K562 (cell line): ENCODE results near the gene NBEA. TPM values are rescaled to one million over a fixed set of nuclear protein-coding genes. Genes with fewer than 3 reads are reported as not detected.

Experiments
- ATAC-seq: fragments of 200-7000 bp; cut with Tn5 transposase; 3 replicates; pipeline ENCODE4 v1.9.1; 2020; ENCODE audit warnings: moderate library complexity
- BruUV-seq: library from RNA; stranded (reverse); fragments of 400-500 nt; replicated peaks from 2 replicates; lab custom pipeline; 2021; lab: Mats Ljungman, UMichigan
- CTCF ChIA-PET: fragments of 300-600 bp; formaldehyde crosslinking; extraction: SDS; loops from one replicate; lab custom pipeline; 2021; ENCODE audit warnings: low intra/inter-chr PET ratio; lab: Yijun Ruan, JAX
- POLR2A ChIA-PET: fragments of 300-600, 350-650 bp; sonication (Branson Sonifier 250); formaldehyde crosslinking; extraction: SDS; loops from one replicate; lab custom pipeline; 2021; ENCODE audit warnings: antibody characterized with exemption, inconsistent platforms; lab: Yijun Ruan, JAX
- DNase-seq, 4 experiments: peaks; one replicate each; pipeline versions ENCODE4 v3.0.0 to v3.0.0-alpha.2; 2011 to 2018; ENCODE audit warnings: low spot score in 3 of 4, mixed read lengths in 3 of 4; ENCODE audit errors: extremely low read depth in 1 of 4
- FAIRE-seq: peaks from 2 replicates; lab custom pipeline; 2011; peaks lifted over from hg19 to GRCh38; lab: Jason Lieb, UNC
- H2AFZ ChIP-seq: 2 replicates; pipeline ENCODE4 v1.6.0; 2011; ENCODE audit warnings: low read depth, low read length, control low read depth, inconsistent platforms
- H3K27ac ChIP-seq: fragments of 200-600 bp; 3 replicates; pipeline ENCODE4 v1.8.0; 2011; ENCODE audit warnings: low read depth, mild to moderate bottlenecking, control low read depth, inconsistent platforms, low read length, moderate library complexity, mixed read lengths; ENCODE audit errors: extremely low read depth
- H3K27me3 ChIP-seq, 2 experiments: fragments of 300-600 bp in 1 of 2; 2 replicates in 1 of 2; 3 replicates in 1 of 2; pipeline versions ENCODE4 v1.6.0 to v1.8.0; 2011; ENCODE audit warnings: inconsistent platforms in 2 of 2, low read length in 2 of 2, mild to moderate bottlenecking in 1 of 2, mixed read lengths in 1 of 2, moderate library complexity in 1 of 2; ENCODE audit not compliant: control insufficient read depth in 2 of 2, insufficient read depth in 2 of 2
- H3K36me3 ChIP-seq: fragments of 300-600 bp; 3 replicates; pipeline ENCODE4 v1.8.0; 2011; ENCODE audit warnings: mild to moderate bottlenecking, low read length, inconsistent platforms; ENCODE audit not compliant: control insufficient read depth, insufficient read depth
- H3K4me1 ChIP-seq, 2 experiments: fragments of 200-600 bp in 1 of 2; replicated peaks in 1 of 2; 2 replicates in 1 of 2; 3 replicates in 1 of 2; pipeline versions ENCODE4 v1.5.1 to v1.8.0; 2011; ENCODE audit warnings: inconsistent platforms in 2 of 2, low read length in 2 of 2, mild to moderate bottlenecking in 1 of 2, mixed read lengths in 1 of 2, moderate library complexity in 1 of 2; ENCODE audit not compliant: control insufficient read depth in 2 of 2, insufficient read depth in 2 of 2
- H3K4me2 ChIP-seq: 2 replicates; pipeline ENCODE4 v1.6.1; 2011; ENCODE audit warnings: low read length, control low read depth, inconsistent platforms, mixed read lengths; ENCODE audit not compliant: insufficient read depth
- H3K4me3 ChIP-seq: fragments of 200-600 bp; sonication (generic), shearing (Covaris generic); 2 replicates; pipeline ENCODE4 v1.5.1; 2016; ENCODE audit warnings: control low read depth, inconsistent platforms
- H3K79me2 ChIP-seq: fragments of 200-600 bp; 3 replicates; pipeline ENCODE4 v1.8.0; 2011; ENCODE audit warnings: low read length, inconsistent platforms; ENCODE audit not compliant: control insufficient read depth, insufficient read depth
- H3K9ac ChIP-seq, 2 experiments: 2 replicates each; pipeline versions ENCODE4 v1.6.0 to v1.6.1; 2011; ENCODE audit warnings: low read depth in 2 of 2, low read length in 2 of 2, control low read depth in 1 of 2, inconsistent platforms in 1 of 2, mild to moderate bottlenecking in 1 of 2, mixed read lengths in 1 of 2; ENCODE audit not compliant: insufficient read depth in 1 of 2
- H3K9me1 ChIP-seq: one replicate; pipeline ENCODE4 v1.6.0; 2011; ENCODE audit warnings: inconsistent platforms, mild to moderate bottlenecking, low read length, moderate library complexity; ENCODE audit not compliant: control insufficient read depth, insufficient read depth
- H3K9me3 ChIP-seq: replicated peaks from 2 replicates; pipeline ENCODE4 v1.5.1; 2011; ENCODE audit warnings: low read depth, low read length, inconsistent platforms; ENCODE audit not compliant: control insufficient read depth, insufficient read depth
- H4K20me1 ChIP-seq: replicated peaks from 2 replicates; pipeline ENCODE4 v1.6.1; 2011; ENCODE audit warnings: low read length, inconsistent platforms, mixed read lengths; ENCODE audit not compliant: control insufficient read depth, insufficient read depth
- BRF1 ChIP-seq: IDR thresholded peaks from 3 replicates; pipeline ENCODE4 v1.6.1; 2011; ENCODE audit warnings: borderline replicate concordance, mild to moderate bottlenecking; ENCODE audit not compliant: insufficient read length; ENCODE audit errors: extremely low read depth
- CBX3 ChIP-seq, 2 experiments: IDR thresholded peaks; 1 replicate in 1 of 2; 2 replicates in 1 of 2; pipeline ENCODE4 v1.6.1; 2012; ENCODE audit warnings: inconsistent platforms in 2 of 2, low read length in 2 of 2, borderline replicate concordance in 1 of 2, control low read depth in 1 of 2
- MTA2 ChIP-seq: fragments of 450-650 bp; IDR thresholded peaks from 2 replicates; pipeline ENCODE4 v1.6.1; 2016; ENCODE audit warnings: low read depth
- RAD21 ChIP-seq, 2 experiments: fragments of 250-450 bp in 1 of 2; fragments of 450-650 bp in 1 of 2; sonication (Bioruptor Pico) in 1 of 2; formaldehyde crosslinking in 1 of 2; IDR thresholded peaks in 1 of 2; conservative IDR thresholded peaks in 1 of 2; 2 replicates each; pipeline versions ENCODE4 v1.4.0 to v1.8.0; 2020 to 2022; ENCODE audit warnings: mild to moderate bottlenecking in 2 of 2, moderate library complexity in 1 of 2
- SMAD2 ChIP-seq: fragments of 150-350 bp; IDR thresholded peaks from 2 replicates; pipeline ENCODE4 v1.6.1; 2014; ENCODE audit warnings: low read depth, mild to moderate bottlenecking, low read length
- SPI1 ChIP-seq: IDR thresholded peaks from 2 replicates; pipeline ENCODE4 v1.6.1; 2011; ENCODE audit warnings: low read depth, low read length, control low read depth, borderline replicate concordance
- TAF1 ChIP-seq: IDR thresholded peaks from 2 replicates; pipeline ENCODE4 v1.6.1; 2011; ENCODE audit warnings: mild to moderate bottlenecking, low read length, moderate library complexity; ENCODE audit not compliant: insufficient read depth, control insufficient read depth, severe bottlenecking; ENCODE audit errors: extremely low read depth
- ZNF197 ChIP-seq: fragments of 200-800 bp; sonication (Bioruptor generic); IDR thresholded peaks from 2 replicates; pipeline ENCODE4 v1.6.1; 2016; ENCODE audit warnings: low read depth, missing genetic modification characterization, missing compliant biosample characterization
- ZSCAN29 ChIP-seq: fragments of 450-650 bp; IDR thresholded peaks from 2 replicates; pipeline ENCODE4 v1.6.1; 2017
- WGBS: fragments of 100-300 bp; shearing (Covaris generic); methylation state at CpG from one replicate; pipeline ENCODE4 v1.1.6; 2016; ENCODE audit warnings: low coverage, mixed read lengths; ENCODE audit not compliant: insufficient coverage; ENCODE audit errors: missing lambda C conversion rate; 5-methylcytosine and 5-hydroxymethylcytosine counted together
- in situ Hi-C: fragments of 300-500 bp; cut with MboI; formaldehyde crosslinking; loops from 4 replicates; pipeline ENCODE4 v1.15.0; 2018; ENCODE audit warnings: inconsistent platforms, mixed read lengths
- intact Hi-C: fragments of 100-400 bp; cut with micrococcal nuclease; formaldehyde crosslinking; loops from 2 replicates; pipeline ENCODE4 v1.14.2; 2022
- polyA plus RNA-seq, 8 experiments: library from polyadenylated mRNA; depleted of rRNA in 4 of 8; stranded (reverse) in 5 of 8; unstranded in 3 of 8; fragments of >200 nt; fragmentation: Nextera tagmentation in 2 of 8; fragmentation: Illumina TruSeq in 1 of 8; extraction: Ambion mirVana in 2 of 8; extraction: Trizol in 1 of 8; gene quantifications; 2 replicates each; pipeline versions ENCODE4 v1.2.1 to v1.2.3, GENCODE V29; 2011 to 2014; ENCODE audit warnings: inconsistent platforms in 1 of 8, missing spikeins in 1 of 8
- total RNA-seq, 7 experiments: library from RNA; depleted of rRNA in 6 of 7; stranded (reverse); fragments of >200 nt in 6 of 7; fragmentation: Illumina TruSeq in 2 of 7; extraction: Trizol in 2 of 7; gene quantifications; 2 replicates each; pipeline versions ENCODE4 v1.2.1 to v1.2.3, GENCODE V29; 2011 to 2021; ENCODE audit warnings: low replicate concordance in 1 of 7
- TF ChIP-seq, protein P1 (sequence below), 2 experiments: fragments of 450-650 bp; IDR thresholded peaks; 2 replicates each; pipeline ENCODE4 v1.6.1; 2016; ENCODE audit warnings: mild to moderate bottlenecking in 2 of 2, borderline replicate concordance in 1 of 2, low read depth in 1 of 2, moderate library complexity in 1 of 2

Gene NBEA
- total and polyA plus RNA-seq, 9 of the 15 experiments (the other 6 are each of a cell fraction or from before 2014, with no cell fraction given): 0.03 to 0.94 (median 0.05) TPM; not detected in 2

DNA sequence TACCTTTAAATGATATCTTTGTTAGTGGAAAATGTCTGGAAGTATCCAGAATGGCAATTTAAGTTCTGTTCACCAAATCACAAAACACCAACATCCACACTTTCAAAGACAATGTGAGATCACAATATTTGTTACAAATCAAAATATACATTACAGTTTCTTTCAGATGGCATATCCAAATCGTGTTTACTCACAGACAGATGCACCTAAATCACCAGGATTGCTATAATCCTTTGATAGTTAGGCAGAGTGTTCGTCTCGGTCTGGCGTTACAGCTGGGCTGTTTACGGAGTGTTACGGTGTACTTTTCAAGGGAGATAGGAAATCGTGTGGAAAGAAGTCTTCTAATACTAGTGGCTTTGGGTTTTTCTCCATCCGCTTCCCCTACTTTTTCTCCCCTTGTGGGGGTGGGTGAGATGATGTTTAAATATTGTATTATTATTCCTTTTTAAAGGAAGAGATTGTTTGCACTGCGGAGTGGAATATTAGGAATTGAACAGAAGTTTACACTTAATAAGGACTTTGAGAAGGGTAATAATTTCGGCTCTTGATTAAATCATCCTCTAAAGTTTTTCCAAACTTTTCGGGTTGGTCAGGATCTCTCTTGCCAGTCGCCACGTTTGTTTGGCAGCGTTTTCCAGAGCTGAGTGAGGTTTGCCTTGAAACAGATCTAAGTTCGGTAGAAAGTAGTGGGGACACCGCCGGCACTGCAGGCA lies 532.6 kb downstream of the NBEA start (continued):
- TF ChIP-seq CBX3 (IDR thresholded peaks at IDR 0.05; ENCODE audit: borderline replicate concordance in 1 of 2, low read length in 2 of 2) (no peak), BRF1 (no peak), SMAD2 (no peak)

DNA sequence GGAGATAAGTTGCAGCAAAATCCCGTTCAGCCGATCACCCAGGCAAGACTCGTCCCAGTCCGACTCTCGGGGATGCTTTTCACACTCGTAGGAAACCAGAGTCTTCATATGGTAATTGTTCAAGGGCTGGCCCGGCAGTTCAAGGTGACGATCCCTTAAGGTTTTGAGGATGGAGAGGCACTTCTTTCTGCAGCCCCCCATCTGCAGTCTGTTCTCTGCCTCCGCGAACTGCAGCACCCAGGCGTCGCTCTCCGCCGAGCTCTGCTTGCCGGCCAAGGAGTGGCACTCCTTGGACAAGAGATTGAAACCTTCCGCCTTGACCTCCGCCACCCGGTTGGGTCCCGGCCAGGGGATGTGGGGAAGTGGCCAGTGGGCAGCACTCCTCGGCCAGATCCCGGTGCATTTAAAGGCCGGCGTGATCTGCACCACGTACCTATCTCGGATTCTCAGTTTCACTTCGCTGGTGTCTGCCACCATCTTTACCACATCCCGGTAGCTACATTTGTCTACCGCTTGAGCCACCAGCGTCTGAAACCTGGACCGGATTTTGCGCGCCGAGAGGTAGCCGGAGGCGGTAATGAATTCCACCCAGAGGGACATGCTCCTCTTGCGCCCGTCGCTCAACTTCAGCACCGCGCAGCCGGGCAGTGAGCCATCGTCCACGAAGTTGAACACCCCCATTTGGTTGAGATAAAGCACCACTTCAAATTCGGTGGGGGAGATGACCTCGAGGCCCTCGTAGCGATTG lies 533.3 kb downstream of the NBEA start:
- no peaks in the 10 kb centered on the region for H3K79me2 ChIP-seq
- no TSS peak for BruUV-seq
- intact Hi-C loops: no loop called here
- no peak for FAIRE-seq
- ATAC-seq: no peak
- no peak overlapping the region for H3K27ac ChIP-seq
- H3K4me2 ChIP-seq: no peak overlapping the region
- peaks cover 0 to 8% of the 10 kb centered on the region in 2 experiments; a peak in 2 of 5 replicates for H3K27me3 ChIP-seq
- no peak overlapping the region for H3K4me3 ChIP-seq
- DNase-seq: no peak
- H3K4me1 ChIP-seq: no peaks in the 10 kb centered on the region
- TF ChIP-seq, protein P1, sequence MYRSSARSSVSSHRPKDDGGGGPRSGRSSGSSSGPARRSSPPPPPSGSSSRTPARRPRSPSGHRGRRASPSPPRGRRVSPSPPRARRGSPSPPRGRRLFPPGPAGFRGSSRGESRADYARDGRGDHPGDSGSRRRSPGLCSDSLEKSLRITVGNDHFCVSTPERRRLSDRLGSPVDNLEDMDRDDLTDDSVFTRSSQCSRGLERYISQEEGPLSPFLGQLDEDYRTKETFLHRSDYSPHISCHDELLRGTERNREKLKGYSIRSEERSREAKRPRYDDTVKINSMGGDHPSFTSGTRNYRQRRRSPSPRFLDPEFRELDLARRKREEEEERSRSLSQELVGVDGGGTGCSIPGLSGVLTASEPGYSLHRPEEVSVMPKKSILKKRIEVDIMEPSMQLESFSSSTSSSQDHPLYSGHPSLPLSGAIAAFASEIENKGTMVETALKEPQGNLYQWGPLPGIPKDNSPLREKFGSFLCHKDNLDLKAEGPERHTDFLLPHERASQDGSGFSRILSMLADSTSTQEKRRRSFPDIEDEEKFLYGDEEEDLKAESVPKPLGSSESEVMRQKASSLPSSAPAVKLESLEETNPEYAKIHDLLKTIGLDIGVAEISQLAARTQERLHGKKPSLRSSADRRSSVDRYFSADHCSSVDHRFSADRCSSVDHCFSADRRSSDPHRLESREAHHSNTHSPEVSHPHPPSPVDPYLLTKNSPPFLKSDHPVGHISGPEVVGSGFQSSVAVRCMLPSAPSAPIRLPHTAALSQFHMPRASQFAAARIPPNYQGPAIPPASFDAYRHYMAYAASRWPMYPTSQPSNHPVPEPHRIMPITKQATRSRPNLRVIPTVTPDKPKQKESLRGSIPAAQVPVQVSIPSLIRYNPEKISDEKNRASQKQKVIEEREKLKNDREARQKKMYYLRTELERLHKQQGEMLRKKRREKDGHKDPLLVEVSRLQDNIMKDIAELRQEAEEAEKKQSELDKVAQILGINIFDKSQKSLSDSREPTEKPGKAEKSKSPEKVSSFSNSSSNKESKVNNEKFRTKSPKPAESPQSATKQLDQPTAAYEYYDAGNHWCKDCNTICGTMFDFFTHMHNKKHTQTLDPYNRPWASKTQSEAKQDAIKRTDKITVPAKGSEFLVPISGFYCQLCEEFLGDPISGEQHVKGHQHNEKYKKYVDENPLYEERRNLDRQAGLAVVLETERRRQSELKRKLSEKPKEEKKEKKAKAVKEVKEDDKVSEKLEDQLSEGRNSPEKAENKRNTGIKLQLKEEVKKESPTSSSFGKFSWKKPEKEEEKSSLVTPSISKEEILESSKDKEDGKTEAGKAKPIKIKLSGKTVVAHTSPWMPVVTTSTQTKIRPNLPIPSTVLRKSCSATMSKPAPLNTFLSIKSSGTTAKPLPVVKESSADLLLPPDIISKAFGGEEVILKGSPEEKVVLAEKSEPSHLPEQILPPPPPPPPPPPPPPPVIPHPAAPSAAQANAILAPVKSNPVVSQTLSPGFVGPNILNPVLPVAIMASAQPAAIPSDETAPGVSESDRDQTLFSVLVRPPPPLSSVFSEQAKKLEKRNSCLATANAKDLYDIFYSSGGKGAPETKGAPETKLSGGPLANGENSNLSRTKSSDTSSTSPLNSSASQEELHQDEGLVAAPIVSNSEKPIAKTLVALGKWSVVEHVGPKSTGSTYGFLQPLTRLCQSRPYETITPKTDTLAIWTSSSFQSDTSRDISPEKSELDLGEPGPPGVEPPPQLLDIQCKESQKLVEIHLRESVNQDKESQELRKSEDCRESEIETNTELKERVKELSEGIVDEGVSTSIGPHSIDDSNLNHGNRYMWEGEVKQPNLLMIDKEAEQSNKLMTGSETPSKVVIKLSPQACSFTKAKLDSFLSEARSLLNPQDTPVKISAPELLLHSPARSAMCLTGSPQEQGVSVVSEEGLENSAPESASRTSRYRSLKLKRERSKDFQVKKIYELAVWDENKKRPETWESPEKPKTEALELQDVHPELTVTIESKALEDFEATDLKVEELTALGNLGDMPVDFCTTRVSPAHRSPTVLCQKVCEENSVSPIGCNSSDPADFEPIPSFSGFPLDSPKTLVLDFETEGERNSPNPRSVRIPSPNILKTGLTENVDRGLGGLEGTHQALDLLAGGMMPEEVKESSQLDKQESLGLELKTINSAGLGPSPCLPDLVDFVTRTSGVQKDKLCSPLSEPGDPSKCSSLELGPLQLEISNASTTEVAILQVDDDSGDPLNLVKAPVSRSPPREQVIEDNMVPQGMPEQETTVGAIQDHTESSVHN (IDR thresholded peaks at IDR 0.05; ENCODE audit: borderline replicate concordance in 1 of 2, low read depth in 1 of 2): no peak
- no peak for TF ChIP-seq TAF1
- no peak for TF ChIP-seq ZNF197 (CRISPR knock-in tag)
- no peak for TF ChIP-seq MTA2
- TF ChIP-seq ZSCAN29: no peak
- TF ChIP-seq SPI1: no peak
- TF ChIP-seq RAD21 (CRISPR knock-in tag; conservative IDR thresholded peaks at IDR 0.05 in 1 of 2, IDR thresholded peaks at IDR 0.05 in 1 of 2): no peak
- H3K9me1 ChIP-seq: no peaks in the 10 kb centered on the region
- H4K20me1 ChIP-seq: no peaks in the 10 kb centered on the region
- ChIA-PET POLR2A (no interaction called here), CTCF (no interaction called here)
- no peaks in the 10 kb centered on the region for H3K9me3 ChIP-seq
- H3K36me3 ChIP-seq: no peaks in the 10 kb centered on the region
- H2AFZ ChIP-seq: no peak overlapping the region
- 2% methylated on average over 35 of the region's 47 CpGs for WGBS
- no peak overlapping the region for H3K9ac ChIP-seq
- in situ Hi-C loops: no loop called here
